ENCODE results near the gene NDRG4.

- TF ChIP-seq CTCF (conservative IDR thresholded peaks at IDR 0.05), result no peak
- TF ChIP-seq EZH2 (IDR thresholded peaks at IDR 0.05; ENCODE audit: low read depth), result no peak
Measured at GRCh38 chr16:58481931-58482330, 18.0 kb upstream of the NDRG4 start.
